Left colon (tissue), 2 donors: ENCODE results near the gene F2R. TPM values are rescaled to one million over a fixed set of nuclear protein-coding genes. Genes with fewer than 3 reads are reported as not detected.

Experiments
- ATAC-seq: fragments of 200-7000 bp; cut with Tn5 transposase; one replicate; pipeline ENCODE4 v1.9.1; 2020; ENCODE audit warnings: mild to moderate bottlenecking, moderate library complexity
- DNase-seq, 2 donors: peaks; one replicate each; pipeline ENCODE4 v3.0.0-alpha.2; 2020
- intact Hi-C, 2 donors: fragments of 100-400 bp; cut with DNase I in 1 of 2; cut with micrococcal nuclease in 1 of 2; formaldehyde crosslinking; loops; one replicate each; pipeline versions ENCODE4 v1.11.2 to v1.14.0; 2022; cut with DNase I, micrococcal nuclease
- total RNA-seq, 2 donors: library from RNA; stranded (reverse); fragmentation: NEBNext Ultra II Directional; extraction: Animal tissue kit (Norgen Biotek cat#: 25700); gene quantifications; one replicate each; pipeline ENCODE4 v1.2.1, GENCODE V29; 2021
- donor health status: DM: no; HTN: no; CAD: no.
- donor health status: DM: yes; HTN: yes; CAD: no.

The F2R gene
- total RNA-seq, 2 donors from 2014 or later, result 5.3 to 5.5 TPM

- intact Hi-C loops, result no loop called here
- DNase-seq (no peak), ATAC-seq (no peak)
Measured at GRCh38 chr5:76689321-76690036, 26.4 kb upstream of the F2R start.

GRCh38 chr5:76690037-76690679, 25.8 kb upstream of the F2R start:
- no peak for ATAC-seq
- intact Hi-C loops, result no loop called here
- no peak for DNase-seq

GRCh38 chr5:76690704-76691466, 25.0 kb upstream of the F2R start:
- intact Hi-C loops, result no loop called here
- DNase-seq (peak; percentile 16 to 36), ATAC-seq (peak; percentile 97)

- intact Hi-C loops, result no loop called here
- ATAC-seq (peak; percentile 51), DNase-seq (no peak)
Measured at GRCh38 chr5:76691467-76692273, 24.3 kb upstream of the F2R start.

- ATAC-seq, result no peak
- DNase-seq, result no peak
- intact Hi-C loops, result no loop called here
Measured at GRCh38 chr5:76692274-76692540, 23.7 kb upstream of the F2R start.

- ATAC-seq, result no peak
- DNase-seq, result no peak
- intact Hi-C loops, result no loop called here
Measured at GRCh38 chr5:76692651-76693050, 23.3 kb upstream of the F2R start.

GRCh38 chr5:76693141-76693540, 22.8 kb upstream of the F2R start:
- intact Hi-C loops, result no loop called here
- ATAC-seq (no peak), DNase-seq (no peak)

- ATAC-seq (no peak), DNase-seq (no peak)
- intact Hi-C loops, result no loop called here
Measured at GRCh38 chr5:76694317-76694716, 21.6 kb upstream of the F2R start.

GRCh38 chr5:76695346-76695745, 20.6 kb upstream of the F2R start:
- intact Hi-C loops, result no loop called here
- DNase-seq, result no peak
- no peak for ATAC-seq

- DNase-seq (no peak), ATAC-seq (no peak)
- intact Hi-C loops, result no loop called here
Measured at GRCh38 chr5:76696251-76696650, 19.7 kb upstream of the F2R start.

- no peak for DNase-seq
- no peak for ATAC-seq
- intact Hi-C loops, result no loop called here
Measured at GRCh38 chr5:76697670-76698069, 18.3 kb upstream of the F2R start.

GRCh38 chr5:76700571-76700970, 15.4 kb upstream of the F2R start:
- ATAC-seq, result no peak
- intact Hi-C loops, result no loop called here
- DNase-seq, result no peak

- intact Hi-C loops, result no loop called here
- ATAC-seq, result no peak
- DNase-seq, result no peak
Measured at GRCh38 chr5:76701298-76701697, 14.6 kb upstream of the F2R start.

- intact Hi-C loops, result no loop called here
- no peak for ATAC-seq
- DNase-seq, result no peak
Measured at GRCh38 chr5:76703707-76704106, 12.2 kb upstream of the F2R start.

- ATAC-seq (peak; percentile 28), DNase-seq (no peak)
- intact Hi-C loops, result no loop called here
Measured at GRCh38 chr5:76704131-76704663, 11.7 kb upstream of the F2R start.

GRCh38 chr5:76705574-76705973, 10.4 kb upstream of the F2R start:
- ATAC-seq, result peak; percentile 37
- intact Hi-C loops, result no loop called here
- DNase-seq, result no peak

- ATAC-seq, result no peak
- intact Hi-C loops, result no loop called here
Measured at GRCh38 chr5:76709762-76710161, 6.2 kb upstream of the F2R start.

GRCh38 chr5:76710991-76711390, 4.9 kb upstream of the F2R start:
- DNase-seq, result no peak
- no peak for ATAC-seq
- intact Hi-C loops, result no loop called here

More at GRCh38 chr5:76709762-76710161, 6.2 kb upstream of the F2R start:
- DNase-seq, result no peak

- DNase-seq (peak in 1 of 2 donors; percentile 34), ATAC-seq (peak; percentile 48)
- intact Hi-C loops, result no loop called here
Measured at GRCh38 chr5:76714751-76715485, 1.0 kb upstream of the F2R start.
